ENCODE data around the gene ZNF555.

ZNF555 gene

DNA sequence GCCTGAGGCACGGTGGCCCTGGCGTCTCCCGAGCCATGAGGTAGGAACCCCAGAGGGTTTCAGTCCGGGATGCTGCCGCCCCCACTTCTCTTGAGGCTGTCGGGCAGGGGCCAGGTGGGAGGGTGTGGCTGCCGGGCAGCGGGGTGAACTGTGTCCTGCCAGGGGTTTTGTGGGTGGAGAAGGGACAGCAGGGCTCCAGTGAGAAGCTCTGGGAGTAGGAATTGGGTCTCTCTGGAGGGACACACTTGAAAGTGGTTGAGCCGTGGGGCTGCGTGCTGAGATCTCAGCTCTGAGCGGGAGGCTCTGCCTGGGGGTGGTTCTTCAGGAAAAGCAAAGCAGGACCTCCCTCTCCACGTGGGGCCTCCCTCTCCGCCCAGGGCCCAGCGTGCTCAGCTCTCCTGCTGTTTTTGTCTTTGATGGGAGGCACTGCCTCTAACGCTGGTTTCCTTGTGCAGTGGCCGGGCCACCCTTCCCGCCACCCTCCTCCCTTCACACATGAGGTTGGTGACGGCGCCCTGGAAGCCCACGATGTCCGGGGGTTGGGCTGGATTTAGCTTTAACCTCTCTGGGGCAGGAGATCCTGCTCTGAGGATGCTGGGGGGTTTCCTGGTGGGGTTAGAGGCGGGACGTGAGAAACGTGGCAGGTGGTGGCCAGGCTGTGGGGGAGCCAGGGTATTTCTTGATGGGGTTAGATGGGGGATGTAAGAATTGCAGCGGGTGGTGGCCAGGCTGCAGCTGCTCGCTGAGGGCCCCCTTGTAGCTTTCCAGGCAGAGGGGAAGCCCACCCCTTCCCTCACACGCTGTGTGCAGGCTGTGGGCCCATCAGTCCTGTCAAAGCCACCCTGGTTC, 36.9 kb upstream of the ZNF555 start:
- TF ChIP-seq ZFX (IDR thresholded peaks at IDR 0.05; ENCODE audit: borderline replicate concordance): no peak
- TF ChIP-seq, protein P1, sequence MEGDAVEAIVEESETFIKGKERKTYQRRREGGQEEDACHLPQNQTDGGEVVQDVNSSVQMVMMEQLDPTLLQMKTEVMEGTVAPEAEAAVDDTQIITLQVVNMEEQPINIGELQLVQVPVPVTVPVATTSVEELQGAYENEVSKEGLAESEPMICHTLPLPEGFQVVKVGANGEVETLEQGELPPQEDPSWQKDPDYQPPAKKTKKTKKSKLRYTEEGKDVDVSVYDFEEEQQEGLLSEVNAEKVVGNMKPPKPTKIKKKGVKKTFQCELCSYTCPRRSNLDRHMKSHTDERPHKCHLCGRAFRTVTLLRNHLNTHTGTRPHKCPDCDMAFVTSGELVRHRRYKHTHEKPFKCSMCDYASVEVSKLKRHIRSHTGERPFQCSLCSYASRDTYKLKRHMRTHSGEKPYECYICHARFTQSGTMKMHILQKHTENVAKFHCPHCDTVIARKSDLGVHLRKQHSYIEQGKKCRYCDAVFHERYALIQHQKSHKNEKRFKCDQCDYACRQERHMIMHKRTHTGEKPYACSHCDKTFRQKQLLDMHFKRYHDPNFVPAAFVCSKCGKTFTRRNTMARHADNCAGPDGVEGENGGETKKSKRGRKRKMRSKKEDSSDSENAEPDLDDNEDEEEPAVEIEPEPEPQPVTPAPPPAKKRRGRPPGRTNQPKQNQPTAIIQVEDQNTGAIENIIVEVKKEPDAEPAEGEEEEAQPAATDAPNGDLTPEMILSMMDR (IDR thresholded peaks at IDR 0.05): no peak
- H3K27ac ChIP-seq: no peak overlapping the region

DNA sequence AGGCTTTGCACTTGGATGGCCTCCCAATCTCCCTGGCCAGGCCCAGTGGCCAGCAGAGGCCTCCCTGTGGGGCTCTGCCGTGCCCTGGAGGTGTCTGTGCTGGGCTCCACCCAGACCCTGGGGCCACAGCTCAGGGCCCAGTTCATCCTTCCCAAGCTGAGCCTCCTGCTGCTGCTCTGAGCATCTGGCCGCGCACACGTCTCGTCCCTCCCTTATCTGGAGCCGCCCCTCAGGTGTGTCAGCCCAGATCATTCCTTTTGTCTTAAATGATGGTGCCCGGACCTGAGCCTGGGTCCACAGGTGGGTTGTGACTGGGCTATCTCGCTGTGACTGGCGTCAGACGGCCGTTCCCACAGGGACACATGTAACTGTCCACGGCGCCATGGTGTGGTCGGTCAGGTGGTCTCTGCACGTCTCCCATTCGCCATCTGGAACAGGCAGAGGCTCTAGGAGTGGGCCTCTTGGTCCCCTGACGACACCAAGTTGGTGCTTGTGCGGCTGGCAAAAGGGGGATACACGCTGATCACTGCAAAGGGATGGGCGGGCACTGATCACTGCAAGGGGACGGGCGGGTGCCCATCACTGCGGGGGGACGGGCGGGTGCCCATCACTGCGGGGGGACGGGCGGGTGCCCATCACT, 35.9 kb upstream of the ZNF555 start:
- no peak overlapping the region for H3K27ac ChIP-seq
- no peak for TF ChIP-seq ZFX (IDR thresholded peaks at IDR 0.05; ENCODE audit: borderline replicate concordance)
- TF ChIP-seq, protein P1 (IDR thresholded peaks at IDR 0.05): no peak

DNA sequence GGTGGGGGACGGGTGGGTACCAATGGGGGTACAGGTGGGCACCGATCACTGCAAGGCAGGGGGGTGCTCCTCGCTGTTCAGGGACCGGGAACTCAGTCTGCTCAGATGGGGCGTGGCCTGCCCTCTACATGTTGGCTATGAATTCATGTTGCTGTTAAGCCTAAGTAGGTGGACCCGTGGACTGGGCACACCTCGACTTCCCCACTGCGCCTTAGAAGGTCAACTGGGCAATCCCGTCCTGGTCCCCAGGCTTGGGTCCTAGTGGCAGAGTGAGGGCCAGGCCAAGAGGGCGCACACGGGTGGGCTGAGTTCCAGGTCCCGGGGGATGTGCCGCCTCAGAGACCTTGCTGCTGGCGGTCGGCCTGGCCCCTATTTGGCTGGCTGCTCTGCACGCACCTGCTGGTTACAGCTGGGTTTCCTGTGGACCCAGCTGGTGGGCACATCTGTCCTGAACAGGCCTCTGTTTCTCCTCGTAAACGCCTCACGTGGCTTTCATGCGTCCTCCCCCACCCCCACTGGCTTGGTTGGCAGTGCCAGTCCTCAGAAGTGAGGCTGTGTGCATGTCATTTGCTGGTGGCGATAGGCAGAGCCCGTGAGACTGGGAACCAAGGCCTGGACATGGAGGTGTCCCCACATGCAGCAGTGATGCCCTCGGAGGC, 35.2 kb upstream of the ZNF555 start:
- H3K27ac ChIP-seq: no peak overlapping the region
- TF ChIP-seq, protein P1 (IDR thresholded peaks at IDR 0.05): no peak
- TF ChIP-seq ZFX (IDR thresholded peaks at IDR 0.05; ENCODE audit: borderline replicate concordance): no peak

DNA sequence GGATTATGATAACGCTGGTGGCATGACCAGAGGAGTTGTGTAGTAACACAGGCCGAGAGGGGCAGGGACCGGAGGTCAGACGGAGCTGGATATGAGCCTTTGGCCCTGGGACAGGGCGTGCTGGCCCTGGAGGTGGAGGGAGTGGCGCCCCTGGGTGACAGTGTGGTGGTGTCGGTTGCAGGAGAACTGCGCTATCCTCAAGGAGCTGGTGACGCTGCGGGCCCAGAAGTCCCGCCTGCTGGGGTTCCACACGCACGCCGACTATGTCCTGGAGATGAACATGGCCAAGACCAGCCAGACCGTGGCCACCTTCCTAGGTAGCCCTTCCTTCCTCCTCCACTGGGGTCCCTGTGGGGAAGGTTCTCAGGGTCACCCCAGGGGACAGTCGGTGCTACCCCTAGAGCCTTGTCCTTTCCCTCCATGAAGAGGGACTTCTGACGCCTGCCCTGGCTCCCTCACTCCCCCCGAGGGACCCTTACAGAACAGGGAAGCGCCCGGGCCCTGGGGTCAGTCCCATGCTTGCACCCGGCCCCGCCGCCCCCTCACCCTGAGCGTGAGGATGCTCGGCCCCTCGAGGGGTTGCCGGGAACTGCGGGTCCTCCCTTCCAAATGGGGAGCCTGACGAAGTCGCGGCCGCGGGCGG, 34.4 kb upstream of the ZNF555 start:
- TF ChIP-seq, protein P1 (IDR thresholded peaks at IDR 0.05): no peak
- TF ChIP-seq ZFX (IDR thresholded peaks at IDR 0.05; ENCODE audit: borderline replicate concordance): no peak
- no peak overlapping the region for H3K27ac ChIP-seq

DNA sequence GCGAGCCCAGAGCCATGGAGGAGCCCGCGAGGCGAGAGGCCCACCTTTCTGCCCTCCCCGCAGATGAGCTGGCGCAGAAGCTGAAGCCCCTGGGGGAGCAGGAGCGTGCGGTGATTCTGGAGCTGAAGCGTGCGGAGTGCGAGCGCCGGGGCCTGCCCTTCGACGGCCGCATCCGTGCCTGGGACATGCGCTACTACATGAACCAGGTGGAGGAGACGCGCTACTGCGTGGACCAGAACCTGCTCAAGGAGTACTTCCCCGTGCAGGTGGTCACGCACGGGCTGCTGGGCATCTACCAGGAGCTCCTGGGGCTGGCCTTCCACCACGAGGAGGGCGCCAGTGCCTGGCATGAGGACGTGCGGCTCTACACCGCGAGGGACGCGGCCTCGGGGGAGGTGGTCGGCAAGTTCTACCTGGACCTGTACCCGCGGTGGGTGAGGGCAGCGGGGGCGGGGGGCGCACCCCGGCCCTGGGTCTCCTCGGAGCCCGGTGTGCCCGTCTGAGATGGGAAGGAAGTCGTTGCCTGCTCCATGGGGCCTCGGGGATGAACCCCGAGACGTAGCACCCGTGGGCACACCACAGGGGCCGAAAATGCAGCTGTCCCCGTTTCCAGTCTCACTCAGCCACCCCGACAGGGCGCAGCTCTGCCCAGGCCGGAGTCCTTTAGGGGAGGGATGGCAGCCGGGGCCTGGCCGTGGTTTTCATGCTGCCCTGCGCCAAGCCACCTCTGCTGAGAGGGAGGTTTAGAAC, 33.7 kb upstream of the ZNF555 start:
- H3K27ac ChIP-seq: no peak overlapping the region
- no peak for TF ChIP-seq ZFX (IDR thresholded peaks at IDR 0.05; ENCODE audit: borderline replicate concordance)
- TF ChIP-seq, protein P1 (IDR thresholded peaks at IDR 0.05): no peak

DNA sequence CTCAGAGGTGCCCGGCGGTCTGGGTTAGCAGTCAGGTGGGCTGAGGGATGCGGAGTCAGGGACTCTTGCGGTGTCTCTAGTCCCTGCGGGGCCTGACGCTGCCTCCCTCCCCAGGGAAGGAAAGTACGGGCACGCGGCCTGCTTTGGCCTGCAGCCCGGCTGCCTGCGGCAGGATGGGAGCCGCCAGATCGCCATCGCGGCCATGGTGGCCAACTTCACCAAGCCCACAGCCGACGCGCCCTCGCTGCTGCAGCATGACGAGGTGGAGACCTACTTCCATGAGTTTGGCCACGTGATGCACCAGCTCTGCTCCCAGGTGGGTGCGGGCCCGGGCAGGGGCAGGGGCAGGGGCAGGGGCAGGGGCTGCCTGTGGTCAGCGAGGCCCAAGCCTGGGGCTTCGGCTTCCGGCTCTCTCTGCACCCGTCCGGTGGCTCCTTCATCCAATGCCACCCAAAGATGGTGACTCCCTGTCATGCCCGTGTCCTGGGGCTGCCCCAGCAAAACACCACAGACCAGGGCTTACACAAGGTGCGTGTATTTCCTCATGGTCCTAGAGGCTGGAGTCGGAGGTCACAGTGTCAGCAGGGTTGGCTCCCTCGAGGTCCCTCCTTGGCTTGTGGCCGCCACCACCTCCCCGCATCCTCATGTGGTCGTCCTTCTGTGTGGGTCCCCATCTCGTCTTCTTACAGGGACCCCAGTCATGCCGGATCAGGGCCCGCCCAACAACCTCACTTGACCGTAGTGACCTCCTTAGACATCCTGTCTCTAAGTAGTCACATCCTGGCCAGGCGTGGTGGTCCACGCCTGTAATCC, 32.9 kb upstream of the ZNF555 start:
- no peak for TF ChIP-seq ZFX (IDR thresholded peaks at IDR 0.05; ENCODE audit: borderline replicate concordance)
- TF ChIP-seq, protein P1 (IDR thresholded peaks at IDR 0.05): no peak
- H3K27ac ChIP-seq: no peak overlapping the region

All from 22Rv1 (cell line).